ENCODE results near the gene LAMA5. TPM values are rescaled to one million over a fixed set of nuclear protein-coding genes. Genes with fewer than 3 reads are reported as not detected.

LAMA5 gene
- polyA plus RNA-seq, 2 of the 4 experiments (the other 2 are of a cell fraction): 20.4 to 196 TPM

- FAIRE-seq (no peak), ATAC-seq (peak in 1 of 2 experiments; percentile 64; a peak in 3 of 6 replicates), DNase-seq (ENCODE audit: low read depth in 1 of 2, low spot score in 1 of 2) (peak; percentile 35 to 61)
- H3K4me2 ChIP-seq: no peak overlapping the region
- peaks cover 11% of the 10 kb centered on the region for H3K4me1 ChIP-seq
- TF ChIP-seq CTCF (IDR thresholded peaks at IDR 0.05): peak; percentile 18; the same call in 1 of the 3 replicates
- TF ChIP-seq POLR2A (IDR thresholded peaks at IDR 0.05; ENCODE audit: low read length): no peak
- WGBS (ENCODE audit: missing lambda C conversion rate): 64% methylated on average over 16 of the region's 21 CpGs
- no peak overlapping the region for H3K27ac ChIP-seq
- ChIA-PET CTCF (interaction anchor here (0.6 to 4.6 kb wide), 11 partner anchors 8 to 215 kb away, joined by 3 to 38 read pairs (median 4); partner anchors contain the start of gene ADRM1), POLR2A (interaction anchor here (0.6 to 1.6 kb wide), 2 partner anchors 15 to 1224 kb away, joined by 3 to 11 read pairs; partner anchors contain the start of gene RPS21)
- H3K4me3 ChIP-seq: no peak overlapping the region
- H3K9me3 ChIP-seq: no peaks in the 10 kb centered on the region
These were observed 34.2 kb upstream of the LAMA5 start for GRCh38 chr20:62401331-62401779.

DNA sequence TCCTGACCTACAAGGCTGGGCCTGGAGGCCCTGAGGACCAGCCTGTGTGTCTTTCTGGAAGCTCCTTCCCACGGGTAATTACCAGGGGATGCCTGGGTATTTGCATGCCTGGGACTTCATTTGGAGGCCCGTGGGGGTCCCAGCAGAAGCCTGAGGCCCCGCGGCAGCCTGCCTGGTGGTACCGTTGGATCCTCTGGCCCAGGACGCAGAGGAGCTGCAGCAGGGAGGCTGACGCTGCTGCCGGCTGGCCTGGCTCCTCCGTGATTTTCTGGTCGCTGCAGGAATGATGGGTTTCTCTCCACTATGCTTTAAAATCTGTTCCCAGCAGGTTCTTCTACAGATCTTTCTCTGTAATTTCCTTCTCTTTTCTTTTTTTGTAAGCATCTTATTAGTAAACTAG lies 33.4 kb upstream of the LAMA5 start:
- no peak overlapping the region for H3K4me3 ChIP-seq
- H3K4me1 ChIP-seq: peaks cover 3% of the 10 kb centered on the region
- FAIRE-seq (no peak), ATAC-seq (no peak), DNase-seq (ENCODE audit: low read depth in 1 of 2, low spot score in 1 of 2) (no peak)
- no peaks in the 10 kb centered on the region for H3K9me3 ChIP-seq
- no peak for TF ChIP-seq ELK1 (IDR thresholded peaks at IDR 0.05; ENCODE audit: low read depth, low read length)
- TF ChIP-seq KDM5A (IDR thresholded peaks at IDR 0.05): no peak
- TF ChIP-seq NPAS2 (CRISPR knock-in tag; IDR thresholded peaks at IDR 0.05; ENCODE audit: borderline replicate concordance): no peak
- no peak overlapping the region for H3K27ac ChIP-seq
- WGBS (ENCODE audit: missing lambda C conversion rate): 79% methylated on average over 10 of the region's 10 CpGs
- POLR2A ChIA-PET: interaction anchor here (1.4 to 1.6 kb wide), 2 partner anchors 11 to 14 kb away, joined by 3 to 11 read pairs; partner anchors contain the start of gene RPS21
- CTCF ChIA-PET: interaction anchor here (0.6 to 4.6 kb wide), 11 partner anchors 9 to 185 kb away, joined by 3 to 38 read pairs (median 4); partner anchors contain the start of gene RPS21
- no peak overlapping the region for H3K4me2 ChIP-seq

- Histone ChIP-seq H3K9me3 (no peaks in the 10 kb centered on the region), H3K27ac (no peak overlapping the region), H3K4me1 (no peaks in the 10 kb centered on the region), H3K4me2 (no peak overlapping the region), H3K4me3 (no peak overlapping the region)
- DNase-seq (ENCODE audit: low read depth in 1 of 2, low spot score in 1 of 2) (no peak), ATAC-seq (no peak), FAIRE-seq (no peak)
- 88% methylated on average over 6 of the region's 7 CpGs for WGBS (ENCODE audit: missing lambda C conversion rate)
- ChIA-PET CTCF (interaction anchor here (0.8 to 4.6 kb wide), 8 partner anchors 9 to 184 kb away, joined by 3 to 38 read pairs (median 4); partner anchors contain the start of gene RPS21), POLR2A (interaction anchor here (1.4 to 1.6 kb wide), 2 partner anchors 11 to 13 kb away, joined by 3 to 11 read pairs; partner anchors contain the start of gene RPS21)
- TF ChIP-seq MAZ (IDR thresholded peaks at IDR 0.05; ENCODE audit: borderline replicate concordance, low read depth, low read length) (no peak), CEBPB (IDR thresholded peaks at IDR 0.05) (no peak)
These were observed 32.9 kb upstream of the LAMA5 start for GRCh38 chr20:62400021-62400420.

DNA sequence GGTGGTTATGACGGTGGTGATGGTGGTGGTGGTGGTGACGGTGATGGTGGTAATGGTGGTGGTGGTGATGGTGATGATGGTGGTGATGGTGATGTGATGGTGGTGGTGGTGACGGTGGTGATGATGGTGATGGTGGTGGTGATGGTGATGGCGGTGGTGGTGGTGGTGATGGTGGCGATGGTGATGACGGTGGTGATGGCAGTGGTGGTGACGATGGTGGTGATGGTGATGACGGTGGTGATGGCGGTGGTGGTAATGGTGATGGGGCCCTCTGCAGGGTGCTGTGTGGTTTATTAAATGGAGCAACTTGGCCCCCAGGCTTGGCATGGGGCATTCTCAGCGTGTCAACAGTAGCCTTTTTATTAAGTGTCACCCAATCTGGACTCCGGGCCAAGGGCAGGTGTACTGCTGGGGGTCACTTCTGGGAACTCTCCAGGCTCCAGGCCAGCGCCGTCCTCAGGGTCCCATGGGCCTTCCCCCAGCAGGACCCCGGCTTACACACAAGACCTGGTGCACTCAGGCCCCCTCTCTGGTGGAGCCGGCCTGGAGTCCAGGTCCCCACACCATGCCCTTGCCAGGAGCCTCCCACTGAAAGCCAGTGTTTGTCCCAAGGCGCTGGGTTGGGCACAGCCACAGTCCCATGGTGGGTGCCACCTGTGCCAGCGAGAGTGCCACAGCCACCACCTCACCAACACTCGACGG lies 31.2 kb upstream of the LAMA5 start:
- Histone ChIP-seq H3K9me3 (no peaks in the 10 kb centered on the region), H3K4me1 (no peaks in the 10 kb centered on the region), H3K4me2 (no peak overlapping the region), H3K27ac (no peak overlapping the region), H3K4me3 (no peak overlapping the region)
- no peak for DNase-seq (ENCODE audit: low read depth in 1 of 2, low spot score in 1 of 2)
- WGBS (ENCODE audit: missing lambda C conversion rate): 84% methylated on average over 18 of the region's 19 CpGs
- CTCF ChIA-PET: interaction anchor here (0.9 to 4.6 kb wide), 3 partner anchors 12 to 15 kb away, joined by 3 to 24 read pairs (median 3); no protein-coding TSS in a partner anchor
- POLR2A ChIA-PET: no interaction called here
- FAIRE-seq: no peak
- no peak for ATAC-seq
- TF ChIP-seq, protein P1, sequence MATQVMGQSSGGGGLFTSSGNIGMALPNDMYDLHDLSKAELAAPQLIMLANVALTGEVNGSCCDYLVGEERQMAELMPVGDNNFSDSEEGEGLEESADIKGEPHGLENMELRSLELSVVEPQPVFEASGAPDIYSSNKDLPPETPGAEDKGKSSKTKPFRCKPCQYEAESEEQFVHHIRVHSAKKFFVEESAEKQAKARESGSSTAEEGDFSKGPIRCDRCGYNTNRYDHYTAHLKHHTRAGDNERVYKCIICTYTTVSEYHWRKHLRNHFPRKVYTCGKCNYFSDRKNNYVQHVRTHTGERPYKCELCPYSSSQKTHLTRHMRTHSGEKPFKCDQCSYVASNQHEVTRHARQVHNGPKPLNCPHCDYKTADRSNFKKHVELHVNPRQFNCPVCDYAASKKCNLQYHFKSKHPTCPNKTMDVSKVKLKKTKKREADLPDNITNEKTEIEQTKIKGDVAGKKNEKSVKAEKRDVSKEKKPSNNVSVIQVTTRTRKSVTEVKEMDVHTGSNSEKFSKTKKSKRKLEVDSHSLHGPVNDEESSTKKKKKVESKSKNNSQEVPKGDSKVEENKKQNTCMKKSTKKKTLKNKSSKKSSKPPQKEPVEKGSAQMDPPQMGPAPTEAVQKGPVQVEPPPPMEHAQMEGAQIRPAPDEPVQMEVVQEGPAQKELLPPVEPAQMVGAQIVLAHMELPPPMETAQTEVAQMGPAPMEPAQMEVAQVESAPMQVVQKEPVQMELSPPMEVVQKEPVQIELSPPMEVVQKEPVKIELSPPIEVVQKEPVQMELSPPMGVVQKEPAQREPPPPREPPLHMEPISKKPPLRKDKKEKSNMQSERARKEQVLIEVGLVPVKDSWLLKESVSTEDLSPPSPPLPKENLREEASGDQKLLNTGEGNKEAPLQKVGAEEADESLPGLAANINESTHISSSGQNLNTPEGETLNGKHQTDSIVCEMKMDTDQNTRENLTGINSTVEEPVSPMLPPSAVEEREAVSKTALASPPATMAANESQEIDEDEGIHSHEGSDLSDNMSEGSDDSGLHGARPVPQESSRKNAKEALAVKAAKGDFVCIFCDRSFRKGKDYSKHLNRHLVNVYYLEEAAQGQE (IDR thresholded peaks at IDR 0.05): no peak
- no peak for TF ChIP-seq KDM1A (IDR thresholded peaks at IDR 0.05; ENCODE audit: low read depth)
- TF ChIP-seq FOSL2 (IDR thresholded peaks at IDR 0.05): no peak
- no peak for TF ChIP-seq FOSL2 (CRISPR knock-in tag; IDR thresholded peaks at IDR 0.05)
- no peak for TF ChIP-seq BCL3 (IDR thresholded peaks at IDR 0.05)
- TF ChIP-seq, protein P2, sequence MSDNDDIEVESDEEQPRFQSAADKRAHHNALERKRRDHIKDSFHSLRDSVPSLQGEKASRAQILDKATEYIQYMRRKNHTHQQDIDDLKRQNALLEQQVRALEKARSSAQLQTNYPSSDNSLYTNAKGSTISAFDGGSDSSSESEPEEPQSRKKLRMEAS (IDR thresholded peaks at IDR 0.05): no peak
- TF ChIP-seq SREBF2 (IDR thresholded peaks at IDR 0.05): no peak
- no peak for TF ChIP-seq FOSB (CRISPR knock-in tag; IDR thresholded peaks at IDR 0.05)
- no peak for TF ChIP-seq FOXS1 (CRISPR knock-in tag; IDR thresholded peaks at IDR 0.05)
- TF ChIP-seq SMC3 (IDR thresholded peaks at IDR 0.05): no peak

Data from A549 (cell line).